ENCODE data around the gene CENPX. TPM values are rescaled to one million over a fixed set of nuclear protein-coding genes. Genes with fewer than 3 reads are reported as not detected.

The CENPX gene
- total and polyA plus RNA-seq, 2 of the 13 experiments (the other 11 are each of a cell fraction or from before 2014, with no cell fraction given), result 92.7 to 170 TPM

- no peak for TF ChIP-seq SNAPC5 (CRISPR knock-in tag; IDR thresholded peaks at IDR 0.05; ENCODE audit: borderline replicate concordance)
- TF ChIP-seq ZBTB21 (CRISPR knock-in tag; IDR thresholded peaks at IDR 0.05), result no peak
- no peak for TF ChIP-seq STAT5B (CRISPR knock-in tag; IDR thresholded peaks at IDR 0.05)
- TF ChIP-seq KDM1A (CRISPR knock-in tag; IDR thresholded peaks at IDR 0.05), result no peak
- 0 out of 3 replicates have a peak, but pooled peaks have one; percentile 44 for TF ChIP-seq MXI1 (IDR thresholded peaks at IDR 0.05; ENCODE audit: borderline replicate concordance, low read depth, low read length)
- TF ChIP-seq DNMT3B (CRISPR knock-in tag; conservative IDR thresholded peaks at IDR 0.05), result no peak
- TF ChIP-seq ATF5 (CRISPR knock-in tag; IDR thresholded peaks at IDR 0.05; ENCODE audit: low read depth), result no peak
- no peak for TF ChIP-seq TIGD3 (CRISPR knock-in tag; IDR thresholded peaks at IDR 0.05; ENCODE audit: borderline replicate concordance)
- no peak for TF ChIP-seq FOXM1 (CRISPR knock-in tag; IDR thresholded peaks at IDR 0.05)
- 0 out of 2 replicates have a peak, but pooled peaks have one; percentile 39 for TF ChIP-seq FOXA3 (CRISPR knock-in tag; IDR thresholded peaks at IDR 0.05)
- TF ChIP-seq GABPB1 (CRISPR knock-in tag; IDR thresholded peaks at IDR 0.05), result peak; percentile 49; the same call in 1 of the 2 replicates
- TF ChIP-seq ZNF362 (CRISPR knock-in tag; IDR thresholded peaks at IDR 0.05; ENCODE audit: borderline replicate concordance), result no peak
- TF ChIP-seq THAP8 (CRISPR knock-in tag; IDR thresholded peaks at IDR 0.05; ENCODE audit: borderline replicate concordance), result no peak
- TF ChIP-seq RBM22 (optimal IDR thresholded peaks at IDR 0.05; ENCODE audit: low read length), result peak; percentile 93
- TF ChIP-seq BCL3 (CRISPR knock-in tag; IDR thresholded peaks at IDR 0.05), result peak; percentile 59; the same call in 1 of the 2 replicates
- TF ChIP-seq SAP130 (CRISPR knock-in tag; IDR thresholded peaks at IDR 0.05; ENCODE audit: low read depth), result peak; percentile 76
- no peak for TF ChIP-seq ZNF205 (CRISPR knock-in tag; IDR thresholded peaks at IDR 0.05)
- peak; percentile 97 for TF ChIP-seq NCOA5 (CRISPR knock-in tag; IDR thresholded peaks at IDR 0.05)
- TF ChIP-seq ZNF275 (CRISPR knock-in tag; IDR thresholded peaks at IDR 0.05; ENCODE audit: borderline replicate concordance), result no peak
- no peak for TF ChIP-seq ZNF776 (CRISPR knock-in tag; IDR thresholded peaks at IDR 0.05)
- TF ChIP-seq KDM3A (CRISPR knock-in tag; IDR thresholded peaks at IDR 0.05; ENCODE audit: low read depth), result no peak
- no peak for TF ChIP-seq ZNF225 (CRISPR knock-in tag; IDR thresholded peaks at IDR 0.05)
- TF ChIP-seq HNF4G (IDR thresholded peaks at IDR 0.05; ENCODE audit: borderline replicate concordance, low read depth, low read length), result no peak
- TF ChIP-seq HNF4G (CRISPR knock-in tag; IDR thresholded peaks at IDR 0.05; ENCODE audit: borderline replicate concordance, low read depth), result no peak
Measured at GRCh38 chr17:82019690-82020571, 2.7 kb downstream of the CENPX start (continued).

Data from HepG2 (cell line).